Left renal pelvis (tissue), 4 donors: Measurements from ENCODE around the gene WDR77. TPM values are rescaled to one million over a fixed set of nuclear protein-coding genes. Genes with fewer than 3 reads are reported as not detected.
A peak's percentile ranks its signal among the peaks of the same experiment; 100 is the strongest.

Source experiments
- DNase-seq, 4 donors: peaks; one replicate each; pipeline ENCODE4 v3.0.0-alpha.2; 2013; ENCODE audit warnings: low read depth in 4 of 4, low spot score in 3 of 4
- polyA plus RNA-seq, 4 donors: library from polyadenylated mRNA; unstranded; fragments of 120-200 nt; gene quantifications; one replicate each; pipeline ENCODE4 v1.2.1, GENCODE V29; 2013; ENCODE audit not compliant: insufficient read length in 4 of 4

The WDR77 gene
- polyA plus RNA-seq, 4 donors: 27.6 to 42.8 (median 39.8) TPM

DNA sequence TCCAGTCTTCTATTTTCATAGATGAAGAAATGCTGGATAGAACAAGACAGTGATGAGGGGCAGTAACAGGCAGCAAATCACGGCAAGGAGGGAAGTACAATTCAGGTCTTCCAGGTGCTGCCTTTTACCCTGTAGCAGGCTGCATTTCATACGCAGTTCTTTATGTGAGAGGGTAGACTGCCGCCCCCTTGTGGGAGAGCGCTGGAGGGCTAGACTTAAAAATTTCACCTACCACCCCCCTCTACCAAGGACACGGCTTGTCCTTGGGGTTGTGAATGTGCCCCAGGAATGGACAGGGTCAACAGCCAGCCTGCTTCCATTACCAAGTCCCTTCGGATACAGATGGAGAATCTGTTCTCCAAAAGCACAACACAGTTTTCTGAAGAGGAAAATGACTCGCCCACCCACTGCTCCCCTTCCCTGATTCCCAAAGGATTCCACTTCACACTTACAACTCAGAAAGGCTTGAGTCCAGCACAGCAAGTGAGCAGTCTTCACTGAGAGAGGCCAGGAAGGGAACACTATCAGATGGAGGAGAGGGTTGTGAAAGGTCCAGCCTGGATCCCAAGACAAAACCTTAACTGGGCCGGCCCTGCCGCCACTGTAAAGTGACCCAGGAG is 7.4 kb downstream of the WDR77 start:
- no peak for DNase-seq

DNA sequence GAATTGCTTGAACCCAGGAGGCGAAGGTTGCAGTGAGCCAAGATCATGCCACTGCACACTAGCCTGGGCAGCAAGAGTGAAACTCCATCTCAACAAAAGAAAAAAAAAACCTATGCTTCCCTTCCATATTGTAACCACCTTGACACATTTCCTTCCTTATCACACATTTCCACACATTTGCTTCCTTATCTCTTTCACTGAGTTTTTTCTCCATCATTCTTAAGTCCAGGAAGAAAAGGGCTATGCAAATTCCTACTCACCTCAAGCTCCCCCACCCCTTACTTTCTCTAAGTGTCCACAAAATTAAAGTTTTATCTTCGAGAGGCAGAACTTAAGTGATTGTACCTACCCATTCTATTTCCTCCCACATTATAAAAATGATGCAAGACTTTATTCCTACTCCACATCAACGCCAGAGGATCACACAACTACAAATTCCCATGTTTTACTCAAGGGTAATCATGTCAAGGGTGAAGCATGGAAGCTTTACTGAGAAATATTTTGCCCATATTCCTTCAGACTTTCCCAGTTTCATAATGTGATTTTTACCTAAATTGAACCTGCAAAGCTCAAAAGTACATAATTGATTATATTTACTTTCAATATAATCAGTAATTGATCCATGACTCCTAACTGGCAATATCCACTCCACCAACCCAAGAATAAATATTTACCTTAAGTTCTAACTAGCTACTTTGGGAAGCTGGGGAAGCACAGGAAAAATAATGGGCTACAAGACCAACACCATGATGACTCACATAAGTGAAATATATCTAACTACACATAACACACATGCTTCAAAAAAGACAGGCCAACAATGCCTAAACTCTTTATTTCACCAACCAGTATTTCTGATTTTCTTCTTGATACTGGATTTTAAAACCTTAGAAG is 9.3 kb downstream of the WDR77 start:
- DNase-seq: no peak

DNA sequence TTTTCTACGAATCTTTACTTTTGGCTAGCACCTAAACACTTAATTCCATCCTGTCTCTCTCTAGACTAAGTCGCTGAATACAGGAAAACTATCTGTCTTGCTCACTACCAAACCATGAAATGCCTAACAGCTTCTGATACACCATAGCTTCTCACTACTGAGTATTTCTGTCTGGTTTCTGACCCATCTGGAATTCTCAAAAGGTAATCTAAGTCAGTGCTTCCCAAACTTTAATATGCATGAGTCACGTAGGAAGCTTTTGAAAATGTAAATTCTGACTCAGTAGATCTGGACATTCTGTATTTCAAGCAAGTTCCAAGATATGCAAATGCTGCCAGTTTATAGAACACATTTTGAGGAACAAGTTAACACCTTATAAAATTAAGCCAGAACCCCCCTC is 12.3 kb downstream of the WDR77 start:
- DNase-seq: no peak

DNA sequence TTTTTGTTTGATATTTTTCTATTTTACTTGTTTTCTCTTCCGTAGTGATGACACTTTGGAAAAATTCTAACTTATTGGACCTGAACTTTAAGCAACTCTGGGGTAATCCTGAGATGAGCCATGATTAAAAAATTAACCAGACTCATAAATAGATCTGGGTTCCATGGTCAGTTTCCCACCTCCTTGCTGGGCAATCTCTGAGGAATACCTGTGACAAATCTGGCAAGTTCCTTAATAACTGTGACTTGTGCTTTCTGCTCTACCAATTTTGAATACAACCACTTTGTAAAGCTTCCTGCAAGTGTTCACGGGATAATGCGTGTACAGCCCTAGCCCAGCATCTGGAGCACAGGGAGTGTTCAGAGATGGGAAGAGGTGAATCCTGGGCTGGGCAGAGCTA is 24.8 kb downstream of the WDR77 start:
- DNase-seq: no peak

DNA sequence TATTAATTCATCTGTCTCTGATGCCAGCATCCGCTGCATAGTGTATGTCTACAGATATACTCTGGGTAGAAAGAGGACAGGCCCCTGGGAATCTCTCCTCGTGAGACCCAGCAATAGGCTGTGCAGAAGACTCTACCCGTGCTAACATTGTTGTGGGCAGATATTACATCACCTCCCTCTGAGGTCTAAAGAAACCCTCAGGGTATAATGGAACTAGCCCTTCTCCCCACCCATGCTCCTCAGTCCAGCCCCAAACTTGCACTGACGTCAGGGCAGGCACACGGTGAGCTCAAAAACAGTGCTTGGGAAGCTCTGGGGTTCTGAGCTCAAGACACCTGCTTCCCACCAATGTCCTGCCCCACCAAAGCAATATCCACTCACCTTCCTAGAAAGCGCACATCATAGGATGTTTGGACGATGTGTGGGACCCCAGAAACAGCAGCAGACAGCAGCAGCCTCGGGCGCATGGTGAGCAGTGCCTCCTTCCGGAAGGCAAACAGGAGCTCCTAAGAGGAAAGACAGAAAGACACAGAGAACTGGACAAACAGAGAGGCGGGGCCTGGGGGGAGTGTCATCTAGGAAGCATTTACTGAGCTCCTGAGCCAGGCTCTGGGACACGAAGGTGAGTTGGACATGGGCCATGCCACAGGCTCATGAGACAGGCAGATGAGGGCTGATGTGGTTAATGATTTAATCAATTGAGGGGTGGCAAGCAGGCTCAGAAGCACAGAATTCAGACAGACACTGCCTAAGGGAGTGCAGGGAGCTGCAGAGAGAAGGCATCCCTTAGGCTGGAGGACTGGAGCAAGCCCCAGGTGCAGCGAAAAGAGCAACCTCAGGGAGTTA is 26.3 kb downstream of the WDR77 start:
- DNase-seq: no peak

DNA sequence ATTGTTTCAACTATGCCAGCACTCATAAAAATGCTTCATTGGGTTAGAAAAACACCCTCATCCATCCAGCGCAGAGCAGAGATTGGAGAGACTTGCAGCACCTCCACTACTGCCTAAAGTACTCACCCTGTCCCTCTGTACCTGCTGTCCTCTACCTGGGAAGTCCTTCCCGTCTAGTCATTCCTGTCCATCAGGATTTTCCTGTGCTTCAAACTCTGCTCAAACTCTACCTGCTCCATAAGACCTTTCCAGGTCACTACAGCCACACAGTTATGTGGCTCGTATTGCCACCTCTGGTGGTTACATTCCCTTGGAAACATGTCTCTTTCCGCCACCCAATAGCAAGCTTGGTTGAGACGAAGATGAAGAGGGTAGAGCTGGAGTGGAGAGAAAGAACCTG is 28.7 kb downstream of the WDR77 start:
- no peak for DNase-seq

DNA sequence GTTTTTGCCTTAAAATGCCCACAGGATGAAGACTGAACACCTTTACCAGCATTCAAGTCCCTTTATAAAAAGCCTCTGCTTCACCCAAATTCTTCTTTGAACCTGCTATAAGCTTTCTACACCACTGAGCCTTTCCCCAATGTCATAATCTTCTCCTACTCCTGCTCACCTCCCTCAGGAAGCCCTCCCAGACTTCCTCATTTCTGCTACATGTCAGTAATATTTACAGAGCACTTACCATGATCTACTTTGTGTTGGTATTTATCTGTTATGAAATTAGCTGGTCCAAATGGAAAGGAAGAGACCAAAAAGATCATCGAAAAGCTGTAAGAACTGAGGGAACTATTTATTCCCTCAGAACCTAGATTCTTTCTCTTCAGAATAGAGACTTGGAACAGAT is 30.0 kb downstream of the WDR77 start:
- no peak for DNase-seq

DNA sequence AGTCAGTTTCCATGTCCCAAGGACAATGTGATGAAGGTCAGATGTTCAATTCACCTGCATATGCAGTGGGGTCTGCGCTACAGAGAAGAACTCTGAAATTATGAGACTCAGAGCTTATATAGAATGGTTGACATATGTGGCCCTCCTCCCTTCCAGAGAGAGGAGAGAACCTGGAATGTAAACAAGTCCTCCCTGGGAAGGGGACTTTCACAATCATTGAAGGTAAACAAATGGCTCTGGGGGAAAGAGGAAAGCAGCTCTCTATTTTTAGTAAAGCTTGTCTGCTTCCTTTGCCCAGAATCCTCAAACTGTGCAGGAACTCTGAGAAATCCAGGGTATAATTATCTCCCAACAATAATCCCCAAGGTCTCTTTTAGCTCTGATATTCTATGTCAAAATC is 31.3 kb downstream of the WDR77 start:
- no peak for DNase-seq

DNA sequence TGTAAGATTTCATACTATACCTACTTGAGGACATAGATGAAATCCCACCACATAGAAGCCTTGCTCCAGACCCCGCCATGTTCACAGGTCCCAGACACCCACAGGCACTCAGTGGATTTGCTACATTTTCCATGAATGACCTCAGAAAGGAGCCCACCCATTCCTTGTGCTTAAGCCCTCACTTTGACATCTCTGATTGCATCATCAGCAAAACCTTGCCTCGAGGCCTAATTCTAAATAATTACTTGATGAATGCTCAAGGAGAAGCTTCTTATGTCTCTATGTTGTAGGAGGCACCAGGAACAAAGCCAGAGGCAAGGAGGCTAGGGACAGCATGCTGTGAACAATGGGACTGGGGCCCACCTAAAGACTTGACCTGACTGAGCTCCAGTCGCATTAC is 33.6 kb downstream of the WDR77 start:
- DNase-seq: no peak

DNA sequence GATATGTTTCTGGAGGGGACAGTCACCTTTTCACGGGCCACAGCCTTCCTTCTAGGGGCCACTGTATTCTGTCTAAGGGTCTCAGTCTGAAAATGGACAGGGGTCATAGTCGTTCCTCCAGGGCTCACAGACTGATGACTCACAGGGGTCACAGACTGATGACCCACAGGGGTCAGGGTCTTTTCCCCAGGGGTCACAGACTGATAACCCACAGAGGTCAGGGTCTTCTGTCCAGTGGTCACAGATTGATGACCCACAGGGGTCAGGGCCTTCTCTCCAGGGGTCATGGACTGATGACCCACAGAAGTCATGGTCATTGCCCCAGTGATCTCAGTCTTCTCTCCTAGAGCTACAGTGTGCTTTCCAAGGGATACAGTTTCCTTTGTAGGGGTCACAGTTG is 34.3 kb downstream of the WDR77 start:
- DNase-seq: no peak

DNA sequence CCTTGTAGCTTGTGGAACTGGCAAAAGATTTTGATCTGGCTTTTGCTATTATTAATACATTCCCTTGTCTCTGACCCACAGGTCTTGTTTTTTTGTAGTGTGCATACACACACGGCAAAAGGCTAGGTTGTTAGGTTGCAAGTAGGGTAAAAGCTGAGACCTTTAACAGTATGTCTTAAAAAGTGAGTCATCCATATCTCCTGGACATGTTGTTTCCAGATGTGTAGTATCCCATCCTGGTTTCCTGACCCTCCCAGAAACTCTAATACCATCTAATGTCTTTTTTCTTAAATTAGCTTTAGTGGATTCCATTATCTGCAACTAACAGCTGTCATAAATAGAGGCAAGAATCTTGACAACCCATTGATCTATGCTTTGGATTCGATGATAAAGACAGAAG is 36.2 kb downstream of the WDR77 start:
- DNase-seq: no peak

DNA sequence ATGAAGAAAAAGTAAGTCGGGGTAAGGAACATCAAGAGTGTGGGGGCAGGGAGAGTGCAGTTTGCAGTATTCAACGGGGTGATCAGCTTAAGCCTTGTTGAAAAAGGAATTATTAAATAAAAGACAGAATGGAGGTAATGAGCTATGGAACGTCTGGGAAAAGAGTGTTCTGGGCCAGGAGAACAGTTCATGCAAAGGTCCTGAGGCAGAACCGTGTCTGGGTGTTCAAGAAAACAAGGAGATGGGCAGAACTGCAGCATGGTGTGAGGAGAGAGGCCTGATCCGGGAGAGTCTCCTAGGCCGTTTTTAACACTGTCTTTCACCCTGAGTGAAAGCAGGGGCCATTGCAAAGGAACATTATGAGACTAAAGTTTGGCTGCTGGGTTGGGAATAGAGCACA is 41.8 kb downstream of the WDR77 start:
- DNase-seq: no peak

DNA sequence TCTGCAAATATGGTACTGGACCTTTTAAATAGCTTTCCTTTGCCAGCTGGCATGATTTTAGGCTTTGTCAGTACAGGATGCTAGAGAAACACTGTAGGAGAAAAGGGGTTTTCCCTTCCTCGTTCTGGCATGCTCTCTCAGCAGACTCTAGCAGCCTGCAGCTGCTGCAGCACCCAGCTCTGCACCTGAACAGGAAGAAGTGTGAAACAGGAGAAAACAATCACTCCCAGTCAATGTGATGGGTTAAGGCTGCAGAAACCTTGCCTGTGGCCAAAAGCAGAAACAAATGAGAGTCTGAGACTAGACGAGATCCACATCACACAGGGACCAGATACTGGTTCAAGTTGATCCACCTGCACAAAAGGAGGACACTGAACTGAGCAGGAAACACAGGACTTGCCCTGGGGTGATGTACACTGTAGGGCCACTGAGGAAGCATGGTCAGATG is 42.7 kb downstream of the WDR77 start:
- DNase-seq: no peak

DNA sequence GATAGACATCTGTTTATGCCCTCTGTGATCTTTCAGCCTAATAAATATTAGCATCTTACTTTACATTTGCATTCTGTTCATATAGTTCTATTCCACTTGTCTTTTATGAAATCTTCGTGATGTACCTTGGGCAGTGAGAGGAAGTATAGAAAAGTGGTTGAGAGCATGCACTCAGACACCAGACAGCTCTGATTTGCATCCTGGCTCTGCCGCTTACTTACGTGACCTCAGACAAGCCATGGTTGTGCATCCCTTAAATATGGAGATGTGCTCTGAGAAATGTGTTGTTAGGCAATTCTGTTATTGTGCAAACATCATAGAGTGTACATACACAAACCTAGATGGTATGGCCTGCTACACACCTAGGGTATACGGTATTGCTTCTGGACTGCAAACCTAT is 44.5 kb downstream of the WDR77 start:
- DNase-seq: no peak

DNA sequence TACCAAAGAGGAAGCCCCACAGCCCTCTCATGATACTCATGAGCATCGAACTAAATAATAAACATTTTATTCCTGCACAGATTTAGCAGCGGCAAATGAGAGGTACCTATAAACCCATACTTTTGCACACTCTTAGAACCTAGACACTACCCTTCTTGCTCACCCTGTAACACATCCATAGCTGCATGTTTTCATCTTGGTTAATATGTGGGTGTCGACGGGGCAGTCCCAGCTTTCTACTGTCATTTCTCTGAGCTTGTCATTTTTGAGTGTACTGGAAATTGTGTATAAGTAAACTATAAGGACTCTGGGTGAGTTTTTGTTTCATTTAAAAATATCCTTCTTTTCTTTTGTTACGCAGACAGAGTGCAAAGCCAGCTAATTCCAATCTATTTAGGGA is 47.0 kb downstream of the WDR77 start:
- DNase-seq: no peak

DNA sequence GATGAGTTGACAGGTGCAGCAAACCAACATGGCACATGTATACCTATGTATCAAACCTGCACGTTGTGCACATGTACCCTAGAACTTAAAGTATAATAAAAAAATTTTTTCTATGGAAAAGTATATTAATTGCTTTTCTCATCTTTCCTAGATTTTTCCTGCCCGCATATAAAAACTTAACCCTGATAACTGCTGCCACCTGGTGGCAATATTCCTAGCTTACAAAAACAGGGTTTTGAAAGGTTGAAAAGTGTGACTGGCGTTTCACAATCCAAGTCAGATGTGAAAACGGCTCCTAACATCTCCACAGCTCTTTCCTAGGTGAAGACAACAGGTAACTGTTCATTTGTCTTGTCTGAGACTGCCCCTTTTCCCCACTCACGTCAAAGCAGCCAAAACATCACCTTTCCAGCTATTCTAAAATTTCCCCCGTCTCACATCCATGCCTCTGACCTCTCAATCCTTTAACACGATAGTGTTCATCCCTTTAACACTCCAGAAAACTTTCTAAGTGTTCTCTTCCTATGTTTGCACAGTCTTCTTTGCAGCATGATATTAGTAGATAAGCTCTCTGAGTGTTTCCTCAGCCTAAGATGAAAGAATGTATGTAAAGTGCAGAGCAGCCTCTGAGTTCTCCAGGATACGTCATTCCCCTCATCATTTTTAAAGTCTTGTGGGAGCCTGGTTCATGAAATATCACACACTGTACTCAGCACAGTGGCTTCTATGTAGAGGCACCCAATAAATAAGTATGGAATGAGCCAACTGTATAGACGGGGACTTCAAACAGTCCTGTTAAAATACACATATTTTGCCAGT is 49.1 kb downstream of the WDR77 start:
- peak in 2 of 4 donors; percentile 16 to 22 for DNase-seq

DNA sequence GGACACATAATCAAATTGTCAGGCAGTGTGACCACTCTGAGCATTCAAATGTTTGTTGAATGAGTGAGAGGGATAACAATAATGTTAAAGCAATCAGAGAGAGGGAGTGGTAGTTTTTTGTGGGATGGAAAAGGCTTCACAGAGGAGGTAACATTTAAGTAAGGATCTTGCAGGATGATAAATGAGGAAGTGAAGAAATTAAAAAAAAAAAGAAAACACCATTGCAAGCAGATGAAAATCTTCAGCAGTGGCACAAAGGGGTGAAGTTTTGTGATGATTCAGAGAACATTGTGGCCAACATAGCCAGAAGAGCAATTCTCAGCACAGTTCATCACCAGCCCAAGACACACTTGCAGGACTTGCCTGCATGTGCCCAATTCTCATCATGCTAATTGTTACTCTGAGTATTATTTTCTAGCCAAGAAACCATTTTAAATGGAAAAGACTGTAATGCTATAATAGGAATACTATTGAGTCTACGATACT is 56.6 kb downstream of the WDR77 start:
- DNase-seq: no peak

DNA sequence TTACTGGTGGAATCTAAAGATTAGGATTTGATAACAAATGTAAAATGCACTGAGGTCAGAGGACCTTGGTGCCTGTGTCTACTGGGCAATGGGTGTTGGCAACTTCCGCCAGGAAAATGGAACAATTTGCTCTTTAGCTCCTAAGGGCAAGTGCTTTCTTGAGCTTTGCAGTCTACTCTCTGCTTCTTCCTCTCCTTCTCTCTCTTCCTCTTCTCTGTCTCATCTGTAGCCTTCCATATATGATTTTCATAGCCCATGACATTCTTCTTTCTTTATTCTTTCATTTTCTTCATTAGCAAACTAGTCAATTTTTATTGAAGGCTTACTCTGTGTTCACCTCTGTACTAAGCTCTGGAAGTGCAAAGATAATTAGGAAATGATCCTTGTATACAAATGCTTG is 57.0 kb downstream of the WDR77 start:
- no peak for DNase-seq
